ENCODE measurements around the gene SPP2. TPM values are rescaled to one million over a fixed set of nuclear protein-coding genes. Genes with fewer than 3 reads are reported as not detected.

Gene SPP2
- total and polyA plus RNA-seq, 3 donors from 2014 or later = not detected

Other genes with a start within 250 kb of the SPP2 start
- 10 to 100 TPM; 10.2 to 13.9 TPM for gene HJURP, start 196.2 kb upstream of the SPP2 start, total RNA-seq
- gene HJURP, start 196.2 kb upstream of the SPP2 start, polyA plus RNA-seq (ENCODE audit: insufficient read depth, low read depth, low replicate concordance) = 30.2 TPM
- gene TRPM8, start 133.3 kb upstream of the SPP2 start, total RNA-seq = 1 to 10 TPM in 1 of 2 donors, under 1 TPM in 1; 0.79 to 2.2 TPM
- 5.2 TPM for gene TRPM8, start 133.3 kb upstream of the SPP2 start, polyA plus RNA-seq (ENCODE audit: insufficient read depth, low read depth, low replicate concordance)